ENCODE results near the gene RAPGEF3.

RAPGEF3 gene, protein sequence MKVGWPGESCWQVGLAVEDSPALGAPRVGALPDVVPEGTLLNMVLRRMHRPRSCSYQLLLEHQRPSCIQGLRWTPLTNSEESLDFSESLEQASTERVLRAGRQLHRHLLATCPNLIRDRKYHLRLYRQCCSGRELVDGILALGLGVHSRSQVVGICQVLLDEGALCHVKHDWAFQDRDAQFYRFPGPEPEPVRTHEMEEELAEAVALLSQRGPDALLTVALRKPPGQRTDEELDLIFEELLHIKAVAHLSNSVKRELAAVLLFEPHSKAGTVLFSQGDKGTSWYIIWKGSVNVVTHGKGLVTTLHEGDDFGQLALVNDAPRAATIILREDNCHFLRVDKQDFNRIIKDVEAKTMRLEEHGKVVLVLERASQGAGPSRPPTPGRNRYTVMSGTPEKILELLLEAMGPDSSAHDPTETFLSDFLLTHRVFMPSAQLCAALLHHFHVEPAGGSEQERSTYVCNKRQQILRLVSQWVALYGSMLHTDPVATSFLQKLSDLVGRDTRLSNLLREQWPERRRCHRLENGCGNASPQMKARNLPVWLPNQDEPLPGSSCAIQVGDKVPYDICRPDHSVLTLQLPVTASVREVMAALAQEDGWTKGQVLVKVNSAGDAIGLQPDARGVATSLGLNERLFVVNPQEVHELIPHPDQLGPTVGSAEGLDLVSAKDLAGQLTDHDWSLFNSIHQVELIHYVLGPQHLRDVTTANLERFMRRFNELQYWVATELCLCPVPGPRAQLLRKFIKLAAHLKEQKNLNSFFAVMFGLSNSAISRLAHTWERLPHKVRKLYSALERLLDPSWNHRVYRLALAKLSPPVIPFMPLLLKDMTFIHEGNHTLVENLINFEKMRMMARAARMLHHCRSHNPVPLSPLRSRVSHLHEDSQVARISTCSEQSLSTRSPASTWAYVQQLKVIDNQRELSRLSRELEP

DNA sequence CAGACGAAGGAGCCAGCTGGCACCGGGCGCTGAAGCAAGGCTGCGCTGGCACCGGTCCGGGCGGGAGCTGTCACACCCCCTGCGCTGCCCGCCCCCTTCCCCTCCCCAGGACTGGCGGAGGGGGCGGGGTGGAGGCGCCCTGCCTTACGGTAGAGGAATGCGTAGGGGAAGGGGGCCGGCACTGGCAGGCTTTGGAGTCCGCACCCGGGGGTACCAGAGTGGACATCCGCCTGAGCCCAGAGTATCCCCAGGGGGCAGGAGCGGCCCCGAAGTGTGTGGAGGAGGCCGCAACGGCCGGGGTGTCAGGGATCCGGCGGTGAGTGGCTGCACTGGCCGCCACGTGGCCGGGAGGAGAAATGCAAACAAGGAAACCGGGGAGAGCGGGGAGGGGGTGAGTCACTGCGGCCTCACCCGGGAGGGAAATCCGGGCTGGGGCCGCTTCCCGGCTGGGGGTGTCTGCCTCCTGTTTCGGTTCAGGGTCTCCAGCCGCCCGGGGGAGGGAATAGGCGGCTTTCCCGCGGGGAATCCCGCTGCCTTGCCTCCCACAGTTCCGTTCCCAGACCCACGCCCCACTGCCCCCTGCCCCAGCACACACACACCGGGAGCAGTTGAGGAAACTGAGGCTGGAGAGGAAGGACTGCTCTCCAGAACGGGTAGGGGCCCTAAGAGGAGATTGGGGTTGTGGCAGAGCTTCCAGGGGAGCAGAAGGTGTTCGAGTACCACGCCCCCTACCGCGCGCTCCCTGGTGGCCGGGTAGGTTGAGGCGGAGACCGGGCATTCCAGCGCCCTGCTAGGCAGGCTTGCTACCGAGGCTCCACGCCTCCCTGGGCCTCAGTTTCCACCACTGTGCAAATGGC lies at the start of gene RAPGEF3:
Gene RAPGEF3 (minus strand): TSS at position 47 of the 857 bp plus-strand sequence. CDS start 324 bp downstream, outside the sequence.
- peak; percentile 97 for ATAC-seq
- TF ChIP-seq ARNTL (CRISPR knock-in tag; IDR thresholded peaks at IDR 0.05; ENCODE audit: borderline replicate concordance, low read depth): no peak
- TF ChIP-seq, protein P1, sequence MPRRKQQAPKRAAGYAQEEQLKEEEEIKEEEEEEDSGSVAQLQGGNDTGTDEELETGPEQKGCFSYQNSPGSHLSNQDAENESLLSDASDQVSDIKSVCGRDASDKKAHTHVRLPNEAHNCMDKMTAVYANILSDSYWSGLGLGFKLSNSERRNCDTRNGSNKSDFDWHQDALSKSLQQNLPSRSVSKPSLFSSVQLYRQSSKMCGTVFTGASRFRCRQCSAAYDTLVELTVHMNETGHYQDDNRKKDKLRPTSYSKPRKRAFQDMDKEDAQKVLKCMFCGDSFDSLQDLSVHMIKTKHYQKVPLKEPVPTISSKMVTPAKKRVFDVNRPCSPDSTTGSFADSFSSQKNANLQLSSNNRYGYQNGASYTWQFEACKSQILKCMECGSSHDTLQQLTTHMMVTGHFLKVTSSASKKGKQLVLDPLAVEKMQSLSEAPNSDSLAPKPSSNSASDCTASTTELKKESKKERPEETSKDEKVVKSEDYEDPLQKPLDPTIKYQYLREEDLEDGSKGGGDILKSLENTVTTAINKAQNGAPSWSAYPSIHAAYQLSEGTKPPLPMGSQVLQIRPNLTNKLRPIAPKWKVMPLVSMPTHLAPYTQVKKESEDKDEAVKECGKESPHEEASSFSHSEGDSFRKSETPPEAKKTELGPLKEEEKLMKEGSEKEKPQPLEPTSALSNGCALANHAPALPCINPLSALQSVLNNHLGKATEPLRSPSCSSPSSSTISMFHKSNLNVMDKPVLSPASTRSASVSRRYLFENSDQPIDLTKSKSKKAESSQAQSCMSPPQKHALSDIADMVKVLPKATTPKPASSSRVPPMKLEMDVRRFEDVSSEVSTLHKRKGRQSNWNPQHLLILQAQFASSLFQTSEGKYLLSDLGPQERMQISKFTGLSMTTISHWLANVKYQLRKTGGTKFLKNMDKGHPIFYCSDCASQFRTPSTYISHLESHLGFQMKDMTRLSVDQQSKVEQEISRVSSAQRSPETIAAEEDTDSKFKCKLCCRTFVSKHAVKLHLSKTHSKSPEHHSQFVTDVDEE (CRISPR knock-in tag; IDR thresholded peaks at IDR 0.05): no peak
- TF ChIP-seq, protein P2, sequence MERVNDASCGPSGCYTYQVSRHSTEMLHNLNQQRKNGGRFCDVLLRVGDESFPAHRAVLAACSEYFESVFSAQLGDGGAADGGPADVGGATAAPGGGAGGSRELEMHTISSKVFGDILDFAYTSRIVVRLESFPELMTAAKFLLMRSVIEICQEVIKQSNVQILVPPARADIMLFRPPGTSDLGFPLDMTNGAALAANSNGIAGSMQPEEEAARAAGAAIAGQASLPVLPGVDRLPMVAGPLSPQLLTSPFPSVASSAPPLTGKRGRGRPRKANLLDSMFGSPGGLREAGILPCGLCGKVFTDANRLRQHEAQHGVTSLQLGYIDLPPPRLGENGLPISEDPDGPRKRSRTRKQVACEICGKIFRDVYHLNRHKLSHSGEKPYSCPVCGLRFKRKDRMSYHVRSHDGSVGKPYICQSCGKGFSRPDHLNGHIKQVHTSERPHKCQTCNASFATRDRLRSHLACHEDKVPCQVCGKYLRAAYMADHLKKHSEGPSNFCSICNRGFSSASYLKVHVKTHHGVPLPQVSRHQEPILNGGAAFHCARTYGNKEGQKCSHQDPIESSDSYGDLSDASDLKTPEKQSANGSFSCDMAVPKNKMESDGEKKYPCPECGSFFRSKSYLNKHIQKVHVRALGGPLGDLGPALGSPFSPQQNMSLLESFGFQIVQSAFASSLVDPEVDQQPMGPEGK (CRISPR knock-in tag; IDR thresholded peaks at IDR 0.05; ENCODE audit: borderline replicate concordance): peak; percentile 97; the same call in 1 of the 2 replicates

DNA sequence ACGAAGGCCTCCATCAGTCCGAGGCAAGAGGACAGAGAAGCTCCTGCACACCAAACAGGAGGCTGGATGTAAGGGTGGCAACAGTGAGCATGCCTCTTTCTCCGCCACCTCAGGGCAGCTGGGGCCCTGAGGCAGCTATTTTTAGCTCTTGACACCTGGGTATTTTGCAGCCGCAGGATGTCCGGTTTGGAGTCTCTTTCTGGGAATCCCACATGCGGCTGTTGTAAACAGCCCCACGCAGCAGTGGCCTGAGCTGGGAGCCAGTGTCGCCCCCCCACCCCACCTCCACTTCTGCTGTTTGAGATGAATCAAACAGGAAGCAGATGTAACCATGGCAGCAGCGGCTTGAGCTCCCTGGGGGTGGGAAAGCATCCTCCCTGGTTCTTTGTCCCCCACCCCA lies 49.4 kb upstream of the RAPGEF3 start:
- peak; percentile 1; the same call in 1 of the 3 replicates for ATAC-seq
- TF ChIP-seq OSR1 (CRISPR knock-in tag; IDR thresholded peaks at IDR 0.05) (no peak), RARB (CRISPR knock-in tag; IDR thresholded peaks at IDR 0.05) (no peak), TOX (CRISPR knock-in tag; IDR thresholded peaks at IDR 0.05; ENCODE audit: borderline replicate concordance) (no peak), CSDC2 (CRISPR knock-in tag; IDR thresholded peaks at IDR 0.05) (no peak), BACH2 (CRISPR knock-in tag; IDR thresholded peaks at IDR 0.05; ENCODE audit: borderline replicate concordance) (no peak), SNAI2 (CRISPR knock-in tag; IDR thresholded peaks at IDR 0.05) (no peak), ZFP30 (CRISPR knock-in tag; IDR thresholded peaks at IDR 0.05) (no peak), TCF4 (CRISPR knock-in tag; IDR thresholded peaks at IDR 0.05; ENCODE audit: borderline replicate concordance) (no peak), ZNF565 (CRISPR knock-in tag; conservative IDR thresholded peaks at IDR 0.05; ENCODE audit: low read depth) (no peak), ZC3H10 (CRISPR knock-in tag; IDR thresholded peaks at IDR 0.05) (no peak)
- TF ChIP-seq, protein P2 (CRISPR knock-in tag; IDR thresholded peaks at IDR 0.05; ENCODE audit: borderline replicate concordance): no peak
- TF ChIP-seq, protein P3, sequence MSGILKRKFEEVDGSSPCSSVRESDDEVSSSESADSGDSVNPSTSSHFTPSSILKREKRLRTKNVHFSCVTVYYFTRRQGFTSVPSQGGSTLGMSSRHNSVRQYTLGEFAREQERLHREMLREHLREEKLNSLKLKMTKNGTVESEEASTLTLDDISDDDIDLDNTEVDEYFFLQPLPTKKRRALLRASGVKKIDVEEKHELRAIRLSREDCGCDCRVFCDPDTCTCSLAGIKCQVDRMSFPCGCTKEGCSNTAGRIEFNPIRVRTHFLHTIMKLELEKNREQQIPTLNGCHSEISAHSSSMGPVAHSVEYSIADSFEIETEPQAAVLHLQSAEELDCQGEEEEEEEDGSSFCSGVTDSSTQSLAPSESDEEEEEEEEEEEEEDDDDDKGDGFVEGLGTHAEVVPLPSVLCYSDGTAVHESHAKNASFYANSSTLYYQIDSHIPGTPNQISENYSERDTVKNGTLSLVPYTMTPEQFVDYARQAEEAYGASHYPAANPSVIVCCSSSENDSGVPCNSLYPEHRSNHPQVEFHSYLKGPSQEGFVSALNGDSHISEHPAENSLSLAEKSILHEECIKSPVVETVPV (CRISPR knock-in tag; IDR thresholded peaks at IDR 0.05): no peak

DNA sequence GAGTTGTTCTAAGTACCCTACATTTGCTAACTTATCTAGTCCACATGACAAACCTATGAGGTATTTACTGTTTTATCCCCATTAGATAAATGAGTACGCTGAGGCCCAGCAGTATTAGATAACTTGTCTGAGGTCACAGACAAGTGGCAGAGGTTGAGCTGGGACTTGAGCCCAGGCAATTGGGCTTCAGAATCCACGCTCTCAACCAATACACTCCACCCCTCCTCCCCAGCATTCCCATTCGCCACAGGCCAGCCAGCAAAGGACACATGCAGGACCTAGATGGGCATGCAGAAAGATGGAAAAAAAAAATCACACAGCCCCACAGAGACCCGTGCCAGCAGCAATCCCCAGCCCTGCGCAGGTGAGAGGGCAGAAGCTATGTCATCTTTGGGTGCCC lies 48.7 kb upstream of the RAPGEF3 start:
- ATAC-seq: no peak
- no peak for TF ChIP-seq ESRRG (CRISPR knock-in tag; IDR thresholded peaks at IDR 0.05)
- TF ChIP-seq ZC3H10 (CRISPR knock-in tag; IDR thresholded peaks at IDR 0.05): no peak
- TF ChIP-seq, protein P2 (CRISPR knock-in tag; IDR thresholded peaks at IDR 0.05; ENCODE audit: borderline replicate concordance): no peak
- TF ChIP-seq BACH2 (CRISPR knock-in tag; IDR thresholded peaks at IDR 0.05; ENCODE audit: borderline replicate concordance): no peak
- TF ChIP-seq, protein P3 (CRISPR knock-in tag; IDR thresholded peaks at IDR 0.05): no peak
- no peak for TF ChIP-seq GLIS3 (CRISPR knock-in tag; IDR thresholded peaks at IDR 0.05)
- TF ChIP-seq ZNF565 (CRISPR knock-in tag; conservative IDR thresholded peaks at IDR 0.05; ENCODE audit: low read depth): no peak
- TF ChIP-seq SNAI2 (CRISPR knock-in tag; IDR thresholded peaks at IDR 0.05): no peak
- no peak for TF ChIP-seq ZNF70 (CRISPR knock-in tag; IDR thresholded peaks at IDR 0.05)
- no peak for TF ChIP-seq RARB (CRISPR knock-in tag; IDR thresholded peaks at IDR 0.05)
- TF ChIP-seq PPARA (CRISPR knock-in tag; IDR thresholded peaks at IDR 0.05; ENCODE audit: borderline replicate concordance): no peak
- TF ChIP-seq, protein P4, sequence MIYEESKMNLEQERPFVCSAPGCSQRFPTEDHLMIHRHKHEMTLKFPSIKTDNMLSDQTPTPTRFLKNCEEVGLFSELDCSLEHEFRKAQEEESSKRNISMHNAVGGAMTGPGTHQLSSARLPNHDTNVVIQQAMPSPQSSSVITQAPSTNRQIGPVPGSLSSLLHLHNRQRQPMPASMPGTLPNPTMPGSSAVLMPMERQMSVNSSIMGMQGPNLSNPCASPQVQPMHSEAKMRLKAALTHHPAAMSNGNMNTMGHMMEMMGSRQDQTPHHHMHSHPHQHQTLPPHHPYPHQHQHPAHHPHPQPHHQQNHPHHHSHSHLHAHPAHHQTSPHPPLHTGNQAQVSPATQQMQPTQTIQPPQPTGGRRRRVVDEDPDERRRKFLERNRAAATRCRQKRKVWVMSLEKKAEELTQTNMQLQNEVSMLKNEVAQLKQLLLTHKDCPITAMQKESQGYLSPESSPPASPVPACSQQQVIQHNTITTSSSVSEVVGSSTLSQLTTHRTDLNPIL (CRISPR knock-in tag; IDR thresholded peaks at IDR 0.05; ENCODE audit: low read depth): no peak
- TF ChIP-seq ZFP30 (CRISPR knock-in tag; IDR thresholded peaks at IDR 0.05): no peak
